HG03565 (cell line): ENCODE data around the gene SBNO2.
"Not testable (repeated sequence)": the region's sequence is repeated elsewhere in the genome, so short reads cannot be mapped to it uniquely, and the experiment has no call there.

Experiments used
- ATAC-seq: cut with Tn5 transposase; IDR thresholded peaks from one replicate; pipeline ENCODE4 v1.9.1; 2021; ENCODE audit warnings: mild to moderate bottlenecking, moderate library complexity; ENCODE audit not compliant: unreplicated experiment

The SBNO2 gene

GRCh38 chr19:1210227-1210538 is 36.1 kb upstream of the SBNO2 start:
- no peak for ATAC-seq

GRCh38 chr19:1208830-1209229 is 34.8 kb upstream of the SBNO2 start:
- ATAC-seq, result not testable (repeated sequence)

- no peak for ATAC-seq
Observed at GRCh38 chr19:1206864-1207450, 32.9 kb upstream of the SBNO2 start.

GRCh38 chr19:1206150-1206863 is 32.2 kb upstream of the SBNO2 start:
- ATAC-seq, result no peak

GRCh38 chr19:1205114-1206099 is 31.3 kb upstream of the SBNO2 start, which contains the start of gene STK11:
STK11 (plus strand) TSS chr19:1205778; CDS start chr19:1206914, 1,136 bp downstream.
- ATAC-seq, result peak; percentile 74

- ATAC-seq, result not testable (repeated sequence)
Observed at GRCh38 chr19:1200614-1201013, 26.5 kb upstream of the SBNO2 start.

GRCh38 chr19:1199531-1199930 is 25.5 kb upstream of the SBNO2 start:
- no peak for ATAC-seq

GRCh38 chr19:1189419-1189818 is 15.4 kb upstream of the SBNO2 start:
- ATAC-seq, result no peak

GRCh38 chr19:1183543-1184172 is 9.6 kb upstream of the SBNO2 start:
- no peak for ATAC-seq

- no peak for ATAC-seq
Observed at GRCh38 chr19:1182727-1183126, 8.7 kb upstream of the SBNO2 start.

- no peak for ATAC-seq
Observed at GRCh38 chr19:1182068-1182467, 8.0 kb upstream of the SBNO2 start.

- ATAC-seq, result no peak
Observed at GRCh38 chr19:1181606-1182005, 7.5 kb upstream of the SBNO2 start.

- no peak for ATAC-seq
Observed at GRCh38 chr19:1177322-1178114, 3.5 kb upstream of the SBNO2 start.

- no peak for ATAC-seq
Observed at GRCh38 chr19:1173159-1173844, 766 bp downstream of the SBNO2 start.

GRCh38 chr19:1172353-1173158 is 1.5 kb downstream of the SBNO2 start:
- no peak for ATAC-seq

- ATAC-seq, result no peak
Observed at GRCh38 chr19:1171755-1172352, 2.2 kb downstream of the SBNO2 start.

- no peak for ATAC-seq
Observed at GRCh38 chr19:1170938-1171754, 2.9 kb downstream of the SBNO2 start.
